ENCODE data around the gene CD2. TPM values are rescaled to one million over a fixed set of nuclear protein-coding genes. Genes with fewer than 3 reads are reported as not detected.

Gene CD2
- total RNA-seq, 1 donor from 2014 or later = not detected

DNA sequence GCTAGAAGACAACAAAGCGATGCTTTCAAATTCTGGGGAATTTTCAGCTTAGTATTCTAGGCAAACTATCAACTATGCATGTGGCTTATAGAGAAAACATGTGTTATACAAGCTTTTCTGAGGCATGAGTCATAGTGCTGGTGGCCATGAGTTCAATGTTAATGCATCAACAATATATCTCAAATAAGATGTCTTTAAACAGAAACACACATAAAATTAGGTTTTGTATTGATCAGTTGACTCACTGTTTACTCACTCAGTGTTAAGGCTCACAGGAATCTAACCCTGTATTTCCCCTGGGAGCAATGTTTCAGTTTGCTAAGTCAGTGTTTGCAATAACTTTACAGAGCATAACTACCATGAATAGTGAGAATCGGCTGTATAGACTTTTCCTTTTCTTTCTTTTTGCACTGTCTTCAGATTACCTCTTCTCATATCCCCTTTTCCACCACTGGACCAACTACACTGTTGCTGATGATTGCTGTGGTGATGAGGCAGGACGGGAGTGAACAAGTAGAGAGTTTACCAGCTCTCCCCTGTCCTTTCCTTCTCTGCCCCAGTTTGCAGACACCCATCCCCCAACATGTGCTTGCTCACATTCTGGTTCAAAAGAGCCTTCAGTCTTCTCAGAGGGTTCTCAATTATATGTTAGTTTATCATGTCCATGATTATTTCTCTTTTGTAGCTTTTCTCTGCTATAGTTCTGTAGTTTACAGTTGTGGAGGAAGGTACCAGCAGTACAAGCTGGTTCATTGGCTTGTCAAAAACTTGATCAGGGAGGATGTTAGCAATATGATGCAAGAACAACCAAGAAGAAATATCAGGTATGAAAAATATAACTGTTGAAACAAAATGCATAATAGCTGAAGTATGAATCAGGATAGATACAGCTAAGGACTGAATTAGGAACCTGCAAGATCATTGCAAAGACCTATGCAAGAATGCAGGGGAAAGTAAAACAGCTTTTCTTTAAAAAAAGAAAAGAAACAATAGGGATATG, 23.9 kb downstream of the CD2 start:
- no peak for DNase-seq (ENCODE audit: low read depth, low spot score)

DNA sequence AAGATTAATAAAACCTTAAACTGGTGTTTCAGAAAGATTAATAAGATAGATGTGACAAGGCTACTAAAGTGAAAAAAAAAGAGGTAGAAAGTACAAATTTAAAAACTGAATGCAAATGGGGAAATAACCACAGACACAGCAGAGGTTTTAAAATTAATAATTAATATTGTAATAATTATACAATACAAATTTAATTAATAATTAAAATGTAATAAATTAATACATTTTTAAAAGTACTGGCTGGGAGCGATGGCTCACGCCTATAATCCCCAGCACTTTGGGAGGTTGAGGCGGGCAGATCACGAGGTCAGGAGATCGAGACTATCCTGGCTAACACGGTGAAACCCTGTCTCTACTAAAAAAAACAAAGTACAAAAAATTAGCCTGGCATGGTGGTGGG, 26.8 kb downstream of the CD2 start:
- DNase-seq (ENCODE audit: low read depth, low spot score) = no peak

DNA sequence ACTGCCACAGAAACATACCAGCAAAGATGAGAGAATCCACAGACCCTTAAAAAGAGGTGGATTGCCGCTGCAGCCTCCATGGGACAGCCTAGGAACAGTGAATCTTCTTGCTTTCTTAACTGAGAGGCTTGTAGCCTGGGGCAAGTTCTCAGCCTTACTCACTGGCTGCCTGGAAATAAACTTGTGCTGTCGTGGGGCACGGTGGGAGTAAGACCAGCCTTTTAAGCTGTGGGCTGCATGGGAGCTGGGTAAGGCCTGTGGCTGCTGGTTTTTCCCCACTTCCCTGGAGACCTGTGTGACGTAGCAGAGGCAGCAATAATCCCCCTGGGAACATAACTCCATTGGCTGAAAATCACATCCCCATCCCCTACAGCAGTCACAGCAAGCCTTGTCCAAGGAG, 30.8 kb downstream of the CD2 start:
- no peak for DNase-seq (ENCODE audit: low read depth, low spot score)

GRCh38 chr1:116786049-116786448, 31.8 kb downstream of the CD2 start:
- DNase-seq (ENCODE audit: low read depth, low spot score) = no peak

DNA sequence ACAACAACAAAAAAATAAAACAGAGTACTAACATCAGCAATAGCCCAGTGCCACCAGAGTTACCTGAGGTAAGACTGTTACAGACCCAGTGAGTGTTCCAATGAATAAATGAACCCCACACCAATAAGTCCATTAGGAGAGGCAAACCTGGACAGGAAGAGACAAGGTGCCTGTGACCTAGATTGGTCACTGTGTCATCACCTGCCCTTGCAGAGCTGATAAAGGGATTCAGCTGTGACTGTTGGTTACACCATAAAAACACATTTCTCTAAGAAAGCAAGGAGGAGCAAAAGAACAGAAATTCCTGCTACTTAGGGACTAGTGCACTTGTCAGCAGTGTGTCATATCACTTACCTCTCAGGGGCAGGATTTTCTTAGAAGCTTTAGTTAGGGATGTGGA, 37.5 kb downstream of the CD2 start:
- DNase-seq (ENCODE audit: low read depth, low spot score) = no peak

DNA sequence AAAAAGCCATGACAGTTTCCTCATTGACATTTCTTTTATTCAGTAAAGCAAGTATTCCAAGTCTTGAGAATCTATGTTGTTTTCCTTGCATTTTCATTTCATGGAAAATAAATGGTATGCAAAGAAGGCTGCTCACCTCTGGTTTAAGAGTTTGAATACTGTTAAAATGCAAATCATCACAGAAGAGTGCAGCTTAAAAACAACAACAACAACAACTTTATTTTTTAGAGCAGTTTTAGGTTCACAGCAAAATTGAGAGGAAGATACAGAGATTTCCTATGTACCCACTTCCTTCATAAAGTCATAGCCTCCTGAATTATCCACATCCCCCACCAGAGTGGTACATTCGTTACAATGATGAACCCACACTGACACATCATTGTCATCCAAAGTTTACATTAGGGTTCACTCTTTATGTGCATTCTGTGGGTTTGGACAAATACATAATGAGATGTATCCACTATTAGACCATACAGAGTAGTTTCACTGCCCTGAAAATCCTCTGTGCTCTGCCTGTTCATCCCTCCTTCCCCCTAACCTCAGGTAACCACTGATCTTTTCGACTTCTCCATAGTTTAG, 39.2 kb downstream of the CD2 start:
- no peak for DNase-seq (ENCODE audit: low read depth, low spot score)

DNA sequence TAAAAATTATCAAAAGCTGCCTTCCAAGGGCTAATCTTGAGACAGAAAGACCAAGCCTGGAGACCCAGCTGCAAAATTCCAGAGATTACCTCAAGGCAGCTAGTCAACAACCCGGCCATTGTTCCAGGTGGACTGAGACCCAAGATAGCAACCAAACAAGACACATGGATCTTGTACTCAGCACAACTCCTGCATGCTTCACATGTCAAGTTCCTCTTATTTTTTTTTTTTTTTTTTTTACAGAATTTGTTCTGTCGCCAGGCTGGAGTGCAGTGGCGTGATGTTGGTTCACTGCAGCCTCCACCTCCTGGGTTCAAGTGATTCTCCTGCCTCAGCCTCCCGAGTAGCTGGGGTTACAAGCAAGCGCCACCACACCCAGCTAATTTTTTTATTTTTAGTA, 40.1 kb downstream of the CD2 start:
- no peak for DNase-seq (ENCODE audit: low read depth, low spot score)

DNA sequence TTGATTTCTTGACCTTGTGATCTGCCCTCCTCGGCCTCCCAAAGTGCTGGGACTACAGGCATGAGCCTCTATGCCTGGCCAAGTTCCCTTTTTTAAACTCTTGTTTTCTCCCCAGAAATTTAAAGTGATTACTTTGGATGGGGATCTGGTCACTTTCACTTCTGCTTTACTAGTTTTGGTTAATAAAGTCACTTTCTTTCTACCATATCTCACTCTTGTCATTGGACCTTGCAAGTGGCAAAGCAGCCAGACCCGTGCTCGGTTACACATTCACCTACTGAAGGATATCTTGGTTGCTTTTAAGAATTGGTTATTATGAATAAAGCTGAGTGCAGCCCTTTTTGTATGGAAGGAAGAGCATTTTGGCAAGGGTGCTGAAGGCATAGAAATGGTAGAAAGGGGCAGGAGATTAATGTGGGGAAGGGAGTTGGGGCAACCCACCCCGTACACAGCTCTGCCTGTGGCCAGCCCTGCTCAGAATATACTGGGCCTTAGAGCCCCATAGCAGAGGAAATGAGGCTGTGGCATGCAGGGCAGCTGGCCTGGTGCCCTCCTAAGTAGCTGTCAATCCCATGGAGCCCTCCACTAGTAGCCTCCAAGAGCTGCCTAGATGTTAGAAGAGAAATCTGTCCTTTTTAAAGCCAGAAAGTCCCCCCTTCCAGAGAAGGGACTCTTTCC, 40.7 kb downstream of the CD2 start:
- DNase-seq (ENCODE audit: low read depth, low spot score) = no peak

DNA sequence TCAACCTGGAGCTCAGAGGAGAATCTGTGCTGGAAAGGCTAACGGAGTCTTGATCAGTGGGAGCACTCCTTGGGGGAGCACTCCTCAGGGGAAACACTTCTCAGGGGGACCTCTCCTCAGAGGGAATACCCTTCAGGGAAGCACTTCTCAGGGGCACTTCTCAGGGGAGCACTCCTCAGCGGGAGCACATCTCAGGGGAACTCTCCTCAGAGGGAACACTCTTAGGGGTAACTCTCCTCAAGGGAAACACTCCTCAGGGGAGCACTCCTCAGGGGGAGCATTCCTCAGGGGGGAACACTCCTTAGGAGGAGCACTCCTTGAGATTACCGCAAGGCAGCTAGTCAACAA, 41.2 kb downstream of the CD2 start:
- DNase-seq (ENCODE audit: low read depth, low spot score) = no peak

DNA sequence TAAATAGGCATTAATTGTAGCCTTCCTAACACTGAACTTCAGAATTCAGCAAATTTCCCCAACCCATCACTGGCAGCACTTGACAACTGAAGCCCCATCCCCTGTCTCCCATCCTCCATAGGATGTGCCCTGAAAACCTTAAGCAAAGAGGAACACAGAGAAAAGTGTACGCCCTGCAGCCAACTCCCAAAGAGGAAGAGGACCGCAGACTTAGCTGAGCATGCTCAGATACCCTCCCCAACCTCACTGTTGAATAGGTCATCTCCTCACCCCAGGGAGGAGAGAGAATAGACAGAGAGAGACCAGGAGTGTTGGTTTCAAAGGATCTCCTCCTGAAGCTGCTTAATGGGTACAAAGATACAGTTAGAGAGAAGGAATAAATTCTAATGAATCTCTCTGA, 50.5 kb downstream of the CD2 start:
- DNase-seq (ENCODE audit: low read depth, low spot score) = no peak

DNA sequence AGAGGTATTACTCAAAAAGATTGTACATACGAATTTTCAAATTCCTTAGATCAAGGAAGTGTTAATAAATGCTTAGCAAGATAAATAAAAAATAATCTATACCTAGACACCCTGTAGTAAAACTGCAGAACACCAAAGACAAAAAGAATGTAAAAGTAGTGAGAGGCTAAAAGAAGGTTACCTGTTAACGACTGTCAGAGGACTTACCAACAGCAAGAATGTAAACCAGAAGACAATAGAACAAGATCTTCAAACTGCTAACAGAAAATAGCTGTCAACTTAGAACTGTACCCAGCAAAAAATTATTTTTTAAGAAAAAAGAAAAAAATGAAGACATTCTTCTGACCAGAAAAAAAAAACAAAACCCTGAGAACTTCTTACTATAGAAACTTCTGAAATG, 51.2 kb downstream of the CD2 start:
- no peak for DNase-seq (ENCODE audit: low read depth, low spot score)

DNA sequence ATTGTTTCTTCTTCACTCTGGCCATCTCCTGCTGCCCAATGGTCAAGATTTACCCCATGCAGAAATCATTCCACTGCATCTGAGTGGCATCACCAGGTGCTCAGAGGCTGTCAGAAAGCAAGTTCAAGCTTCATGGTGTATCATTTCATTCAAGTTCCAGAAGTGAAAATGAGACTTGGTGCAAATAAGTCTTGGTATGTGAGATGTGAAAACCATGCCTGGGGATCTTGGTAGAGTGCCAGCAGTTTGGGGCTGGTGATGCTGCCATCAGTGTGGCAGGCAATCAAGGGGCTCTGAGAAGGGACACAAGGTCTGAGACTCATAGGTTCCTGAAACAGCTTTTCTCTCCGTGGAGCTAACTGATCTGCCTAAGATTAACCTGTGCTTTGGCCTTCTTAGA, 52.0 kb downstream of the CD2 start:
- no peak for DNase-seq (ENCODE audit: low read depth, low spot score)

DNA sequence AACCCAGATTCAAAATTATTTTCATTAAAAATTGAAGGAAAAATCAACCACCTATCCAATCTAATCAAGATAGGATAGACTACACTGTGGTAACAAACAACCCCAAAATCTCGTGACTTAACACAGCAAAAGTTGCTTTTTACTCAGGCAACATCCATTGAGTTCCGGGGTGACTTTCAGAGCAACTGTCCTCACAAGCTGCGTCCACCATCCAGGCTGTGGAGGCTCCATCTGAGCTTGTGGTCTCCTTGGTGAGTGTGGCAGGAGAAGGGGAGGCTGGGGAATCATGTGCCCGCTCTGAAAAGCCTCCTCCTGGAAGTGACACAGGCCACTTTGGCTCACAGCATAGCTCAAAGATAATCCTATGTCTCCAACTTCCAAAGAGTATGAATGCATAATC, 52.4 kb downstream of the CD2 start:
- no peak for DNase-seq (ENCODE audit: low read depth, low spot score)

DNA sequence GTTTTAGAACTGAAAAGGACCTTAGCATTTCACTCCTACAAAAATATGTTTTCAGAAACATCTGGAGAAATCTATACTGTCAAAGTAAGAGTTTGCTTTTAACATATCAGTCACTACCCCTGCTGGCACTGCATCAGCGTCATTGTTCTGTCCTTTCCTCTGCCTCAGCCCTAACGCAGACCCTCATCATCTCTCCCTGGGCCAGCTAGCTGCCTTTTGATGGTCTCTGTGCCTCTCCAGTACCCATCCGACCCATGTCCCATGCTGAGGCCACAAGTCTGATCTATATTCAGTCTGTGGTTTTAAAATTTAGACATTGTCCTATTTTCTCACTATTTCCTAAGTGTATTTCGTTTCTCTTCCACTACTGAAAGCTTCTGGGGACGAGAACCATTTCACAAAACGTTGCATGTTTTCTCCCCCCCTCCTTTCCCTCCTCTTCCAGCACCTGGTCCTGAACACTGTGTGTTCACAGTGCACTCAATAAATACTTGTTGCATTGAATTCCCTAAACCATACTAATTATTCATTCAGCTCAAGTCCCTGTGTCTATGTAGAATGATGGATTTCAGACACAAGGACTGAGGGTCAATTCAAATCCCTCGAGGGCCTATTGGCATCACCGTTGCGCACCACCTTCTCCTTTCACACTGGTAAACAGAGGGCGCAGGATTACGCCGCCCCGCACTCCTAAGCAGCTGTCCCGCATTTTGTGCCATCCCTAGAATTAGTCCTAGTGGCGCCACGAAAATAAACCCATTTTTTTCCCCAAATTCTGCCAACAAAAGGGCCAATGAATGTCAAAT, 53.4 kb downstream of the CD2 start:
- no peak for DNase-seq (ENCODE audit: low read depth, low spot score)

- no peak for DNase-seq (ENCODE audit: low read depth, low spot score)
Observed at GRCh38 chr1:116808200-116808847, 54.1 kb downstream of the CD2 start.

DNA sequence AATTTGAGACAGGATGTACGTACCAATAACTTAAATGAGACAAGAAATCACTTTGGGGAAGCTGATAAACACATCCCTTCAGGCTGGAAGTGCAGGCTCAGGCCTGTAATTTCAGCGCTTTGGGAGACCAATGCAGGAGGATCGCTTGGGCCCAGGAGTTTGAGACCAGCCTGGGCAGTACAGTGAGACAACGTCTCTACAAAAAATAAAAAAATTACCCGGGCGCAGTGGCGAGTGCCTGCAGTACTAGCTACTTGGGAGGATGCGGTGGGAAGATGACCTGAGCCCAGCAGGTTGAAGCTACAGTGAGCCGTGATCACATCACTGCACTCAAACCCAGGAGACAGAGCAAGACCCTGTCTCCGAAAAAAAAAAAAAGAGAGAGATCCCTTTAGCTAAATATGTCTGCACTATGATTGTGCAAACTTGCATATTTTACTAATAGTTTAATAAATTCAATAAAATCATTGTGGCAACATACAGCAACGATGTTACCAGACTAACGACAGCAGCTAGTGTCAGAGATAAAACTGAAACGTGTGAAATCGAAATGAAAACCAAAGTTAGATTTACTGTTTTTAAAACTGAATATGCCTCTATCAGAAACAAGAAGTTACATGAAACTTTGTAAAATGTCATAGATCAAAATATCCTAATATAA, 54.7 kb downstream of the CD2 start:
- no peak for DNase-seq (ENCODE audit: low read depth, low spot score)

DNA sequence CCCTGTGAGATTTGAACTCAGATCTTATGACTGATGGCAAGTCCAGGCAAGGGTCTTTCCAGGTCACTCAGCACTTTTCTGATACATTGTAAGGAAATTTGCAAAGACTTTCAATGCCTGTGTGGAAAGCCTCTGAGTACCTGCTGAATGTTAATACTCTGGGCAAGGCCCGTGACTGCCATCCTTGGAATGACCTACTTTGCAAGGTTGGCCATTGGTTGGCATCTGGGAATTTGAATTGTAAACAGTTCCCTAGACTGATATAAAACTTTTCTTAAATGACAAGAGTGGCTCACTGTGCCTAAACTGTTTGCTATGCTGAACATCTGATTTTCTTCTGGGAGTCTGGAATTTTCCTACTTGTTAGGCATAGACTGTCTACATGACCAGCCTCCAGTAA, 57.1 kb downstream of the CD2 start:
- DNase-seq (ENCODE audit: low read depth, low spot score) = no peak

DNA sequence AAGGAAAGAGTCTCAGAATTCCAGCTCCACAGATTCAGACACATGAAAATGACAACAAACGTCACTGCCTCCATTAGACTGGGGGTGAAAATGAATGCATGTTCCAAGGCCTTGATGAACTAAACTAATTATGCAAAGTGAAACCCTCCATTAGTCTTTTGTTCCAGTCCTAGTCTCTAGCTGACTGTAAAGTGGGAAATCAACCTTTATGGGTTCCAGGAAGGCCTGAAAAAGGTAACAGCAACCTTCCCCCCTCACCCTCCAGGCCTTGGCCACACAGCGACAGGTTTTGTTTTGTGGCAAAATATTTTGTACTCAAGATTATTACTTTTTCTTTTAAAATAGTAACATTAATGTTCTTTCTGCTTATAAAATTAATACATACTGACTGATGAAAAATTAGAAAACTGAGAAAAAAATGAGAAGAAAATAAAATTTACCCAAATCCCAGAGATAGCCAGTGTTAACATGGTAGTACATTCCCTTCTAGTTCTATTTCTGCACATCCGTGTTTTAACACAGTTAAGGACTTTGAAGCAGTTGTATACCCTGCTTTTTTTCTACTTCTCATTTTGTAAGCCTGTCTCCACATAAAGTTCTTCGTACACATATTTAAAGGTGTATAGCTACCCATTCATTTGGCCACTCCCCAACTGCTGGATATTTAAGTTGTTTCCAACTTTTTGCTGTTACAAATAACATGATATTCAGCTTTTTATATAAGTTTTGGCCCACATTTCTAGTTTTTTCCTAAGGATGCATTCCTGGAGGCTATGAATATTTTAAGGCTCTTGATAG, 60.9 kb downstream of the CD2 start:
- no peak for DNase-seq (ENCODE audit: low read depth, low spot score)

GRCh38 chr1:116817582-116818064, 63.4 kb downstream of the CD2 start:
- DNase-seq (ENCODE audit: low read depth, low spot score) = no peak
